Esophagus muscularis mucosa (tissue), 3 donors: ENCODE data around the gene ARHGAP6.

ENCODE experiments used
- CTCF ChIP-seq, 3 experiments: fragments of 200-600 bp in 2 of 3; fragments of 450-650 bp in 1 of 3; sonication (generic) in 2 of 3; IDR thresholded peaks; one replicate each; pipeline ENCODE4 v1.5.1; 2017 to 2019; ENCODE audit warnings: antibody characterized with exemption in 3 of 3, mild to moderate bottlenecking in 2 of 3, moderate library complexity in 1 of 3
- POLR2A ChIP-seq: fragments of 450-650 bp; IDR thresholded peaks from one replicate; pipeline ENCODE4 v1.6.1; 2017; ENCODE audit warnings: antibody characterized with exemption, moderate library complexity, mild to moderate bottlenecking, low read depth
- POLR2AphosphoS5 ChIP-seq, 2 donors: sonication (generic); formaldehyde crosslinking; IDR thresholded peaks; one replicate each; pipeline ENCODE4 v1.6.1; 2017; ENCODE audit warnings: antibody characterized with exemption in 2 of 2

GRCh38 chrX:11386812-11387211 lies 278.9 kb downstream of the ARHGAP6 start:
- TF ChIP-seq CTCF (IDR thresholded peaks at IDR 0.05), result no peak
- no peak for TF ChIP-seq POLR2A
- no peak for TF ChIP-seq POLR2AphosphoS5 (IDR thresholded peaks at IDR 0.05)
